Keratinocyte (primary cell): ENCODE data around the gene CCSER1. TPM values are rescaled to one million over a fixed set of nuclear protein-coding genes. Genes with fewer than 3 reads are reported as not detected.

Experiments used
- DNase-seq: peaks from one replicate; pipeline ENCODE4 v3.0.0-alpha.2; 2011; ENCODE audit warnings: low read depth, missing footprints, low spot score
- FAIRE-seq: peaks from 2 replicates; lab custom pipeline; 2011; peaks lifted over from hg19 to GRCh38; lab: Jason Lieb, UNC
- H2AFZ ChIP-seq: 2 replicates; pipeline ENCODE4 v1.6.0; 2012; ENCODE audit warnings: low read length, control low read depth, inconsistent platforms; ENCODE audit not compliant: control insufficient read depth
- H3K27ac ChIP-seq: 2 replicates; pipeline ENCODE4 v1.5.1; 2011; ENCODE audit warnings: low read length; ENCODE audit not compliant: control insufficient read depth, insufficient read depth
- H3K27me3 ChIP-seq: 3 replicates; pipeline ENCODE4 v1.6.0; 2011; ENCODE audit warnings: low read length; ENCODE audit not compliant: control insufficient read depth, insufficient read depth; ENCODE audit errors: extremely low read depth
- H3K36me3 ChIP-seq, 2 experiments: 2 replicates in 1 of 2; 3 replicates in 1 of 2; pipeline ENCODE4 v1.5.1; 2011; ENCODE audit warnings: low read length in 2 of 2, mild to moderate bottlenecking in 1 of 2; ENCODE audit not compliant: control insufficient read depth in 2 of 2, insufficient read depth in 2 of 2; ENCODE audit errors: extremely low read depth in 1 of 2
- H3K4me1 ChIP-seq: 3 replicates; pipeline ENCODE4 v1.5.1; 2011; ENCODE audit warnings: low read length; ENCODE audit not compliant: control insufficient read depth, insufficient read depth; ENCODE audit errors: extremely low read depth
- H3K4me2 ChIP-seq: 3 replicates; pipeline ENCODE4 v1.6.0; 2011; ENCODE audit warnings: low read depth, low read length; ENCODE audit not compliant: control insufficient read depth, insufficient read depth; ENCODE audit errors: extremely low read depth
- H3K4me3 ChIP-seq, 3 experiments: fragments of 200-600 bp in 1 of 3; sonication (generic) in 1 of 3; 2 replicates in 2 of 3; 3 replicates in 1 of 3; pipeline ENCODE4 v1.5.1; 2011 to 2016; ENCODE audit warnings: low read length in 3 of 3, mild to moderate bottlenecking in 3 of 3, control low read depth in 2 of 3, inconsistent platforms in 1 of 3, low read depth in 1 of 3, mixed read lengths in 1 of 3, mixed run types in 1 of 3, moderate library complexity in 1 of 3; ENCODE audit not compliant: control insufficient read depth in 2 of 3, insufficient read depth in 2 of 3; ENCODE audit errors: extremely low read depth in 1 of 3
- H3K79me2 ChIP-seq: 2 replicates; pipeline ENCODE4 v1.6.0; 2012; ENCODE audit warnings: low read length; ENCODE audit not compliant: control insufficient read depth, insufficient read depth
- H3K9ac ChIP-seq: 3 replicates; pipeline ENCODE4 v1.6.0; 2011; ENCODE audit warnings: low read length; ENCODE audit not compliant: control insufficient read depth, insufficient read depth; ENCODE audit errors: extremely low read depth
- H3K9me1 ChIP-seq: 3 replicates; pipeline ENCODE4 v1.6.0; 2011; ENCODE audit warnings: low read length; ENCODE audit not compliant: control insufficient read depth, insufficient read depth; ENCODE audit errors: extremely low read depth
- H3K9me3 ChIP-seq: 2 replicates; pipeline ENCODE4 v1.5.1; 2012; ENCODE audit warnings: low read depth, low read length; ENCODE audit not compliant: control insufficient read depth
- H4K20me1 ChIP-seq: 3 replicates; pipeline ENCODE4 v1.6.0; 2011; ENCODE audit warnings: low read length; ENCODE audit not compliant: control insufficient read depth, insufficient read depth; ENCODE audit errors: extremely low read depth
- EZH2 ChIP-seq: IDR thresholded peaks from one replicate; pipeline ENCODE4 v1.6.1; 2012; ENCODE audit warnings: inconsistent platforms, mild to moderate bottlenecking, low read length, moderate library complexity
- dilution Hi-C: fragments of 300-500 bp; cut with MboI; formaldehyde crosslinking; loops from one replicate; pipeline ENCODE4 v1.7.0; 2020; ENCODE audit warnings: low sequenced_read_pairs; ENCODE audit not compliant: extremely low pct_ligation_motif_present
- polyA plus RNA-seq, 5 experiments: library from polyadenylated mRNA; depleted of rRNA in 3 of 5; stranded (reverse) in 3 of 5; stranded (forward) in 1 of 5; unstranded in 1 of 5; fragments of >200 nt; gene quantifications; 1 replicate in 1 of 5; 2 replicates in 3 of 5; 3 replicates in 1 of 5; pipeline versions ENCODE4 v1.2.1 to v1.2.3, GENCODE V29; 2011 to 2012; ENCODE audit warnings: missing spikeins in 2 of 5, low read depth in 1 of 5, low replicate concordance in 1 of 5
- TF ChIP-seq, protein P1 (sequence below), 3 experiments: IDR thresholded peaks in 1 of 3; conservative IDR thresholded peaks in 1 of 3; optimal IDR thresholded peaks in 1 of 3; 2 replicates in 2 of 3; 3 replicates in 1 of 3; pipeline versions ENCODE3 to v1.5.1; 2011; ENCODE audit warnings: low read length in 3 of 3, mild to moderate bottlenecking in 3 of 3, moderate library complexity in 2 of 3, control low read depth in 1 of 3, inconsistent platforms in 1 of 3; ENCODE audit not compliant: insufficient read depth in 2 of 3; ENCODE audit errors: extremely low read depth in 1 of 3

The CCSER1 gene
- polyA plus RNA-seq, 1 donor (not counting 4 experiments of a cell fraction or from before 2014, with no cell fraction given): 1.2 TPM

DNA sequence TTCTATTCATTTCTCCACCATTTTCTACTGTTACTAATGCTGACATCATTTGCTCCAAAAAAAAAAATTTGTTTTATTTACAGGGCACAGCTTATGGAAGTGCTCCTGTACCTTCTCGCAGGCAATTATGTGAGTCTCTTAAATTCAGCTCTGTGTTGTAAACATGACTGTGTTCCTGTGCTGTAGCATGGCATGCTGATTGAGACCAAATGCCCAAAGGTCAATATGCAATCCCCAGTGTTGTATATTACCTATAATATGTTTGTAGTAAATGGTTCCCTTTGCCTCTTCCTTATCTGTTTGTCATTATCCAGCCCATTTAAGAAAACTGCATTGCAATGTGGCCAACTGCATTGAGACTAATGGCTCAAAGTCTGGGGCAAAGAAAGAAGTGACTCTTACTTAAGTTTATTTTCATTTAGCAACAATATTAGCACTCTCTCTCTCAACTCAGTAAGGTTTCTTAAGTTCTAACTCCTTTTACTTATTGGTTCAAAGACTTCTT, 1156.6 kb downstream of the CCSER1 start:
- no peak overlapping the region for H3K4me2 ChIP-seq
- H3K9me1 ChIP-seq: no peaks in the 10 kb centered on the region
- no peak overlapping the region for H3K27ac ChIP-seq
- no peaks in the 10 kb centered on the region for H3K36me3 ChIP-seq
- H3K27me3 ChIP-seq: no peaks in the 10 kb centered on the region
- no peak overlapping the region for H3K9ac ChIP-seq
- TF ChIP-seq EZH2: no peak
- TF ChIP-seq, protein P1, sequence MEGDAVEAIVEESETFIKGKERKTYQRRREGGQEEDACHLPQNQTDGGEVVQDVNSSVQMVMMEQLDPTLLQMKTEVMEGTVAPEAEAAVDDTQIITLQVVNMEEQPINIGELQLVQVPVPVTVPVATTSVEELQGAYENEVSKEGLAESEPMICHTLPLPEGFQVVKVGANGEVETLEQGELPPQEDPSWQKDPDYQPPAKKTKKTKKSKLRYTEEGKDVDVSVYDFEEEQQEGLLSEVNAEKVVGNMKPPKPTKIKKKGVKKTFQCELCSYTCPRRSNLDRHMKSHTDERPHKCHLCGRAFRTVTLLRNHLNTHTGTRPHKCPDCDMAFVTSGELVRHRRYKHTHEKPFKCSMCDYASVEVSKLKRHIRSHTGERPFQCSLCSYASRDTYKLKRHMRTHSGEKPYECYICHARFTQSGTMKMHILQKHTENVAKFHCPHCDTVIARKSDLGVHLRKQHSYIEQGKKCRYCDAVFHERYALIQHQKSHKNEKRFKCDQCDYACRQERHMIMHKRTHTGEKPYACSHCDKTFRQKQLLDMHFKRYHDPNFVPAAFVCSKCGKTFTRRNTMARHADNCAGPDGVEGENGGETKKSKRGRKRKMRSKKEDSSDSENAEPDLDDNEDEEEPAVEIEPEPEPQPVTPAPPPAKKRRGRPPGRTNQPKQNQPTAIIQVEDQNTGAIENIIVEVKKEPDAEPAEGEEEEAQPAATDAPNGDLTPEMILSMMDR (optimal IDR thresholded peaks at IDR 0.05 in 1 of 3, IDR thresholded peaks at IDR 0.05 in 1 of 3, conservative IDR thresholded peaks at IDR 0.05 in 1 of 3; ENCODE audit: extremely low read depth in 1 of 3, insufficient read depth in 2 of 3, low read length in 3 of 3): no peak
- H3K4me1 ChIP-seq: no peaks in the 10 kb centered on the region
- dilution Hi-C loops: no loop called here
- DNase-seq (no peak), FAIRE-seq (no peak)
- no peak overlapping the region for H2AFZ ChIP-seq
- H3K9me3 ChIP-seq: no peaks in the 10 kb centered on the region
- H3K79me2 ChIP-seq: no peaks in the 10 kb centered on the region
- H3K4me3 ChIP-seq: no peak overlapping the region
- H4K20me1 ChIP-seq: no peaks in the 10 kb centered on the region

DNA sequence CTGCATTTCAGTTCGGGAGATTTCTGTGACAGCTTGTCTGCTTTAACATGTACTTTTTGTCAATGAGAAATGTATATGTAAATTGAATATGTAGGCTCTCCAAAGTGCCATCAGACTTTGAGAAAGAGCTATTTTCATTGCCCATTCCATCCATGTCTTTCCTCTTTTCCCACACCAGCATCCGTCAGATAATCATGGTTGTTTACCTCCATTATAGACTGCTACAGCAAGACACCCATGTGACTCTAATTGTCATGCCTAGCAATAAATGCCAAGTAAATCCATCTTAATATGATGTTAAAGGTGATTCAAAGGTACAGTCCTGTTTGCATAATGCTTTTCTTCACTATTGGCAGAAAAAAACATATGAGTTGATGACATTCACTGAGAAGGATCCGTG, 1157.3 kb downstream of the CCSER1 start:
- H3K79me2 ChIP-seq: no peaks in the 10 kb centered on the region
- H4K20me1 ChIP-seq: no peaks in the 10 kb centered on the region
- H3K9me1 ChIP-seq: no peaks in the 10 kb centered on the region
- no peak for FAIRE-seq
- H3K4me1 ChIP-seq: no peaks in the 10 kb centered on the region
- H3K9ac ChIP-seq: no peak overlapping the region
- H3K36me3 ChIP-seq: no peaks in the 10 kb centered on the region
- H3K27ac ChIP-seq: no peak overlapping the region
- TF ChIP-seq, protein P1 (optimal IDR thresholded peaks at IDR 0.05 in 1 of 3, IDR thresholded peaks at IDR 0.05 in 1 of 3, conservative IDR thresholded peaks at IDR 0.05 in 1 of 3; ENCODE audit: extremely low read depth in 1 of 3, insufficient read depth in 2 of 3, low read length in 3 of 3): no peak
- no peak for TF ChIP-seq EZH2
- dilution Hi-C loops: no loop called here
- no peak for DNase-seq
- H3K4me3 ChIP-seq: no peak overlapping the region
- H3K4me2 ChIP-seq: no peak overlapping the region
- no peak overlapping the region for H2AFZ ChIP-seq
- H3K9me3 ChIP-seq: no peaks in the 10 kb centered on the region
- no peaks in the 10 kb centered on the region for H3K27me3 ChIP-seq
